GM19240 (cell line): Measurements from ENCODE around the gene RASA2.
"Not testable (repeated sequence)": the region's sequence is repeated elsewhere in the genome, so short reads cannot be mapped to it uniquely, and the experiment has no call there.

Experiments used
- DNase-seq: peaks from one replicate; pipeline ENCODE4 v3.0.0; 2011; ENCODE audit warnings: low spot score; ENCODE audit not compliant: insufficient read length

The RASA2 gene

DNA sequence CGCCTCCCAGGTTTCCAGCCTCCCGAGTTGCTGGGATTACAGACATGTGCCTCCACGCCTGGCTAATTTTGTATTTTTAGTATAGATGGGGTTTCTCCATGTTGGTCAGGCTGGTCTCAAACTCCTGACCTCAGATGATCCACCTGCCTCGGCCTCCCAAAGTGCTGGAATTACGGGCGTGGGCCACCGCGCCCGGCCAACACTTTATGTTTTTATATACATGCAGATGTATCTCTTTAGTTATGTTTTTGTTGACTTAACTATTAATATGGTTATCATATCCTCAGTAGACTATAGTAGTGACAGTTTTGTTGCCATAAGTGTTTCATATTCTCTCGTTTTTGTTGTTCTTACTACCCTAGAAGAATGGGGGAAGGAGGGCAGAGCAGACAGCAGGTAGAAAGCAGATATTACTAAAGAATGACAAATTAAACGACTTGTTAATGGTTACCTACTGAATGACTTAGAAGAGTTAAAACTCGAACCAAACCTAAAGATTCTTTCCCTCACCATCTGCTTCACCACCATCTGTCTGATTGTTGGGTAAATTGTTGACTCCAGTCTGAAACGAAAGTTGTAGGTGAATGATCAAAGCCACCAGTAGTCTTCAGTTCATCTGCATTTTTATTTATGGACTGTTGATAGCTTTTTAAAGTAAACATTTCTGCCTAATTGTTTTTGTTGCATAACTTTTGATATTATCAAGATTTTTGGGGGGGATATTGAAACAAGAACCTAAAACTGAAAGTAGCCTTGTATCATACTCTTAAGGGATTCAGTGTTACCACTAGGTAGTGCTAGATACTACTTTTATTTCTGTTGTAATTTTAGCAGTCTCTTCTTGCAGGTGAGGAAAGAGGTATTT, 89.3 kb downstream of the RASA2 start:
- DNase-seq, result no peak

GRCh38 chr3:141576744-141577052, 89.9 kb downstream of the RASA2 start:
- DNase-seq, result no peak

DNA sequence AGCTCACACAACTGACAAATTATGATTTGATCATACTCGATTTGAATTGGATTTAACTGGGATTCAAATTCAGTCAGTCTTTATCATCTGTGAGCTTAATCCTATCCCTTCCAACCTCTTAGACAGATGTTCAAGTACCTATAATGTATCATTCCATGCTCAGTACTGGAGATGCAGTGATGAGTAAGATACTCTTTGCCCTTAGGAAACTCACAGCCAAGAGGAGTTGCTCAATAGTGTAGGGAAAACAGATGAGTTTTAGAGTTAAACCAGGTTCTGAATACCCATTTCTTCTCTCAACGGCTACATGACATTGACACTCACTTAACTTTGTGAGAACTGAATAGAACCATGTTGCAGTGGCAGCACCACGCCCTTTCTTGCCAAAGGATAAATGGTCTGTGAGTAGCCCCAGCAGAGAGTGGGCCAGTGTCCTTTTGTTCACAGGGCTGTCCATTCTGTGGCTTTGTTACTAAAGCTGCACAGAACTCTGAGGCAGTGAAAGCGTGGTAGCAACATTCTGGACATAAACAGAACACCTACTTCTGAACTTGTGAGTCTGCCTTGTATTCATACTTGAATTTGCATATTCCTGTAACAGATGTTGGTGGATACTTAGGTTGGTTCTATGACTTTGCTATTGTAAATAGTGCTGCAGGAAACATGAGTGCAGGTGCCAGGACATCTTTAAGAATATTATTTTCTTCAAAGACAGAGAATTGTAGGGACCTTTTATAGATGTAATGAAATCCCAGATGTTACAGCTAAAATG, 91.6 kb downstream of the RASA2 start:
- no peak for DNase-seq

DNA sequence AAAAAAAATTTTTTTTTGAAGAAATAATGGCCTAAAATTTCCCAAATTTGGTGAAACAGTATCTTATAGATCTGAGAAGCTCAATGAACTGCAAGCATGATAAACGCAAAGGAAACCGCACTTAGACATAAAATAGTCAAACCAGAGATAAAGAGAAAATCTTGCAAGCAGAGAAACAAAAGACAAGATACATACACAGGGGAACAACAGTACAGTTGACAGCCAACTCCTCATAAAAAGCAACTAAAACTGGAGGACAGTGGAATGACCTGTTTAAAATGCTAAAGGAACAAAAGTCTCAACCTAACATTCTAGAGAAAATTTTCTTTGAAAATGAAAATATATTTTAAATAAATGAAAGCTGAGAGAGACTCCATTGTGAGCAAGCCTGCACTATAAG, 107.5 kb downstream of the RASA2 start:
- DNase-seq, result no peak

- DNase-seq, result no peak
These were observed 111.1 kb downstream of the RASA2 start for GRCh38 chr3:141597931-141598330.

DNA sequence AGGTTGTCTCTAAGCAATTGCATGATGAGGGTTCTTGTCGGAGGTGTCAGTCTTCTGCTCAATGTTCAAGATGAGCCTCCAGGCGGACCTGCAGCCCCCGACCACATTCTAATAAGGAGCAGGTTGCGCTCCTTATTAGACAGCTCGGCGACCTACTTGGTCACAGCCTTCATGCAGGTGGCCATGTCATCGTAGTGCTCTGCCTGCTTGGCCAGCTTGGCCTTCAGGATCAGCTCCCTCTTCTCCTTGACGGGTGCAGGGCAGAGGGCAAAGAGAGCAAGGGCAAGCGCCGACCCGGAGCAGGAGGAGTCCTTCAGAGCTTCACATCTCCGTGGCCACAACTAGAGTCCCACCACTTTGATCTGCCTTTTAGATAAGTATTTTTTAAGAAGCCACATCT, 113.5 kb downstream of the RASA2 start:
- DNase-seq, result no peak

DNA sequence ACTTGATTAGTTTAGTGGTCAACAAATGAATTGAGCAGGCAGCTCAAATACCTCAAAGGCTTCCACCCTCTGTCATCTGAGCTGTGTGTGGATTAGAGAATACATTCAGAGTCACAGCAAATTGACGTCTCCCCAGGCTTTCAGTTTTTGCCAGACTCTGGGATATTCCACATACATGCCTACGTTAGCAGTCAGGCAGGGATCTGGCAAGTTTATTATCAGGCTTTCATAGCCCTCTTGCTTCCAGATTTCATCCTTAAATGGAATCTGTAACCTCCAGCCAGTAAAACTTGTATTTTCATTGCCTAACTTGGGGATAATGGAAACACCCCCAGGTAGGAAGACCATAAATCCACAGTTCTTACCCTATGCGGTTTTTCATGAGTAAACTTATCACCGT, 115.9 kb downstream of the RASA2 start:
- no peak for DNase-seq

GRCh38 chr3:141603473-141604035, 116.7 kb downstream of the RASA2 start:
- no peak for DNase-seq

GRCh38 chr3:141605883-141606282, 119.1 kb downstream of the RASA2 start:
- no peak for DNase-seq

- no peak for DNase-seq
These were observed 121.6 kb downstream of the RASA2 start for GRCh38 chr3:141608438-141608837.

DNA sequence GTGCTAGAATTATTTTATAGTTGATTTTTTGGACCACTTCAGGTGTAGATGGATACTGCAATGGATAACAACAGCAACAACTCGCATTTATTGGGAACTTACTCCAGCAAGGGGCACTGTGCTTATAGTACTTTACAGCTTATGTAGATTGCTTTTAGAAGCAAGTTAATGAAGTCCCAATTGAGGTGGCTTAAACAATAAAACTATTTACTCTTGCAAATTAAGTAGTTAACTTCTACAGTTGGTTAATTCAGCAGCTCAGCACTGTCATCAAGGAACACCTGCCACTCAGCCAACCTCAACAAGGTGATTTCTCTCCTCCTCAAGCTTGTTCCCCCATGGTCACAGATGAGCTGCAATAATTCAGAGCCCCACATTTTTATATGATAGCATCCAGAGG, 124.1 kb downstream of the RASA2 start:
- DNase-seq, result no peak

GRCh38 chr3:141618103-141618910, 131.5 kb downstream of the RASA2 start:
- DNase-seq, result no peak

GRCh38 chr3:141618938-141619337, 132.1 kb downstream of the RASA2 start:
- no peak for DNase-seq

DNA sequence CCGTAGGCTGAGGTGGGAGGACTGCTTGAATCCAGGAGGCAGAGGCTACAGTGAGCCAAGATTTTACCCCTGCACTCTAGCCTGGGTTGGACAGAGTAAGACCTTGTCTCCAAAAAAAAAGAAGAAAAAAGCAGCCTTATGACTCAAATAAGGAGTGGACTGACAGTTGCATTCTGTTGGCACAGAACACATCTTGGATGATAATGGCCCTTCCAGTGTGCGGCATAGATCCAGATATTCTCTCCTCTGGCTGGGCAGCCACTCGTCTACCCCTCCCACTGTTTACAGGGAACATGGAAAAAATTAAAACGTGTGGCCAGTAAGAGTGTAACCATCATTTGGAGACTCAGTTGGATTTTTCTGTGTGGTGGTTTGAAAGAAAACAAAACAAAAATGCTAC, 132.6 kb downstream of the RASA2 start:
- DNase-seq, result no peak

DNA sequence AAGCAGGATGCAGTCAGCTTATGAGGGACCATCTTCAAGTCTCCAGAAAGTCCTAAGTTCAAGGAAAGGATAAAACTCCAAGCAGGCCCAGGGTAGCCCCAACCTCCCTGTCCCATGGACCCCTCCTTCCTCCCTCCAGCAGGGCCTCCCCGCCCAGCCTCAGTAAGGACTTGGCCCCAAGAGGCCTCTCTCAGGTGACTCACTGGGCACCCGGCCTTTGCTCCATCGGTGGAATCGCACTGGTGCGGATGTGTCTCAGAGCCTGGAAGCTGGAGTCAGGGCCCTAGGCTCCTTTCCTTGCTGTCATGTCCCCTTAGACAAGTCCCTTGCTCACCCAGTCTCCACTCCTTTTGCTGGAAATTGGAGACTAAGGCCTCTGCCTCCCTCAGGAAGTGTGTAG, 136.9 kb downstream of the RASA2 start:
- no peak for DNase-seq

DNA sequence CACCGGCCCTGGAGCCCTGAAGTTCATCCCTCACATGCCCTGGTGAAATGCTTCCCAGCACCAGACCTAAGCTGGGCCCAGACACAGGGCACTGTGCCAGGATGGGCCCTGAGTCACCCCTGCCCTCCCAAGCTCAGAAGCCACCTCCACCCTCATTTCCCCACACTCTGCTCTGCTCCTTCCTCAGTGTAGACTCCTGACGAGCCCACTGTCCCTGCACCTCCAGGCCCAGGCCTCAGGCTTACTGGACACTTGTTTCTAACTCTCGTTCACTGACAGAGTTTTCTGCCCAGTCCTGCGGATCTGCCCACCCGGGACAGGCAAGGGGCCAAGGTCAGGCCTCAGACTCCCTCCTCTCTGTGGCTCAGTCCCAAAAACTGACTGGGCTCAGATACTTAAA, 138.7 kb downstream of the RASA2 start:
- no peak for DNase-seq

DNA sequence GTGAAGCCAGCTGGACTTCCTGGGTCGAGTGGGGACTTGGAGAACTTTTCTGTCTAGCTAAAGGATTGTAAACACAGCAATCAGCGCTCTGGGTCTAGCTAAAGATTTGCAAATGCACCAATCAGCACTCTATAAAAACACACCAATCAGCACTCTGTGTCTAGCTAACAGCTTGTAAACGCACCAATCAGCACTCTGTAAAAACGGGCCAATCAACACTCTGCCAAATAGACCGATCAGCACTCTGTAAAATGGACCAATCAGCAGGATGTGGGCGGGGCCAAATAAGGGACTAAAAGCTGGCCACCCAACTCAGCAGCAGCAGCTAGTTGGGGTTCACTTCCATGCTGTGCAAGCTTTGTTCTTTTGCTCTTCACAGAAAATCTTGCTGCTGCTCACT, 141.5 kb downstream of the RASA2 start:
- DNase-seq, result not testable (repeated sequence)

DNA sequence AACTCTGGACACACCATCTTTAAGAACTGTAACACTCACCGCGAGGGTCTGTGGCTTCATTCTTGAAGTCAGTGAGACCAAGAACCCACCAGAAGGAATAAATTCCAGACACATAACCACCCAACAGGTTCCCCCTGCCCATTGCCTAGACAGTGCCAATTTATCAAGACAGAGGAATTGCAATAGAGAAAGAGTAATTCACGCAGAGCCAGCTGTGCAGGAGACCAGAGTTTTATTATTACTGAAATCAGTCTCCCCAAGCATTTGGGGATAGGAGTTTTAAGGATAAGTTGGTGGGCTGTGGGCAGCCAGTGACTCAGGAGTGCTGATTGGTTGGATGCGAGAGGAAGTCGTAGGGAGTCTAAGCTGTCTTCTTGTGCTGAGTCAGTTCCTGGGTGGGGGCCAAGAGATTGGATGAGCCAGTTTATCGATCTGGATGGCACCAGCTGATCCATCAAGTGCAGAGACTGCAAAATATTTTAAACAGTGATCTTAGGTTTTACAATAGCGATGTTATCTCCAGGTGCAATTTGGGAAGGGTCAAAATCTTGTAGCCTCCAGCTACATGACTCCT, 142.1 kb downstream of the RASA2 start:
- DNase-seq, result not testable (repeated sequence)

- DNase-seq, result no peak
These were observed 143.1 kb downstream of the RASA2 start for GRCh38 chr3:141629976-141630375.

- DNase-seq, result no peak
These were observed 146.1 kb downstream of the RASA2 start for GRCh38 chr3:141632779-141633374.

- no peak for DNase-seq
These were observed 155.4 kb downstream of the RASA2 start for GRCh38 chr3:141642215-141642614.
